Esophagus muscularis mucosa (tissue), 3 donors: Measurements from ENCODE around the gene MRPL9.
"Not testable (repeated sequence)": the region's sequence is repeated elsewhere in the genome, so short reads cannot be mapped to it uniquely, and the experiment has no call there.

Source experiments
- POLR2A ChIP-seq: fragments of 450-650 bp; IDR thresholded peaks from one replicate; pipeline ENCODE4 v1.6.1; 2017; ENCODE audit warnings: antibody characterized with exemption, moderate library complexity, mild to moderate bottlenecking, low read depth
- TF ChIP-seq, protein P1 (sequence below), 3 experiments: fragments of 200-600 bp in 2 of 3; fragments of 450-650 bp in 1 of 3; sonication (generic) in 2 of 3; IDR thresholded peaks; one replicate each; pipeline ENCODE4 v1.5.1; 2017 to 2019; ENCODE audit warnings: antibody characterized with exemption in 3 of 3, mild to moderate bottlenecking in 2 of 3, moderate library complexity in 1 of 3

GRCh38 chr1:151780736-151781135 lies 17.4 kb upstream of the MRPL9 start:
- TF ChIP-seq, protein P1, sequence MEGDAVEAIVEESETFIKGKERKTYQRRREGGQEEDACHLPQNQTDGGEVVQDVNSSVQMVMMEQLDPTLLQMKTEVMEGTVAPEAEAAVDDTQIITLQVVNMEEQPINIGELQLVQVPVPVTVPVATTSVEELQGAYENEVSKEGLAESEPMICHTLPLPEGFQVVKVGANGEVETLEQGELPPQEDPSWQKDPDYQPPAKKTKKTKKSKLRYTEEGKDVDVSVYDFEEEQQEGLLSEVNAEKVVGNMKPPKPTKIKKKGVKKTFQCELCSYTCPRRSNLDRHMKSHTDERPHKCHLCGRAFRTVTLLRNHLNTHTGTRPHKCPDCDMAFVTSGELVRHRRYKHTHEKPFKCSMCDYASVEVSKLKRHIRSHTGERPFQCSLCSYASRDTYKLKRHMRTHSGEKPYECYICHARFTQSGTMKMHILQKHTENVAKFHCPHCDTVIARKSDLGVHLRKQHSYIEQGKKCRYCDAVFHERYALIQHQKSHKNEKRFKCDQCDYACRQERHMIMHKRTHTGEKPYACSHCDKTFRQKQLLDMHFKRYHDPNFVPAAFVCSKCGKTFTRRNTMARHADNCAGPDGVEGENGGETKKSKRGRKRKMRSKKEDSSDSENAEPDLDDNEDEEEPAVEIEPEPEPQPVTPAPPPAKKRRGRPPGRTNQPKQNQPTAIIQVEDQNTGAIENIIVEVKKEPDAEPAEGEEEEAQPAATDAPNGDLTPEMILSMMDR (IDR thresholded peaks at IDR 0.05): not testable (repeated sequence)
- TF ChIP-seq POLR2A: not testable (repeated sequence)
